Activated CD8-positive, alpha-beta memory T cell treated with anti-CD3 and anti-CD28 coated beads, Interleukin-2, amount 50 U/mL, for 1 hour (primary cell): ENCODE measurements around the gene VASH1.

Experiments
- DNase-seq: peaks from one replicate; pipeline ENCODE4 v3.0.0-alpha.2; 2020; ENCODE audit errors: extremely low read depth

The VASH1 gene

GRCh38 chr14:76771437-76771980 is 10.2 kb downstream of the VASH1 start:
- DNase-seq = no peak

DNA sequence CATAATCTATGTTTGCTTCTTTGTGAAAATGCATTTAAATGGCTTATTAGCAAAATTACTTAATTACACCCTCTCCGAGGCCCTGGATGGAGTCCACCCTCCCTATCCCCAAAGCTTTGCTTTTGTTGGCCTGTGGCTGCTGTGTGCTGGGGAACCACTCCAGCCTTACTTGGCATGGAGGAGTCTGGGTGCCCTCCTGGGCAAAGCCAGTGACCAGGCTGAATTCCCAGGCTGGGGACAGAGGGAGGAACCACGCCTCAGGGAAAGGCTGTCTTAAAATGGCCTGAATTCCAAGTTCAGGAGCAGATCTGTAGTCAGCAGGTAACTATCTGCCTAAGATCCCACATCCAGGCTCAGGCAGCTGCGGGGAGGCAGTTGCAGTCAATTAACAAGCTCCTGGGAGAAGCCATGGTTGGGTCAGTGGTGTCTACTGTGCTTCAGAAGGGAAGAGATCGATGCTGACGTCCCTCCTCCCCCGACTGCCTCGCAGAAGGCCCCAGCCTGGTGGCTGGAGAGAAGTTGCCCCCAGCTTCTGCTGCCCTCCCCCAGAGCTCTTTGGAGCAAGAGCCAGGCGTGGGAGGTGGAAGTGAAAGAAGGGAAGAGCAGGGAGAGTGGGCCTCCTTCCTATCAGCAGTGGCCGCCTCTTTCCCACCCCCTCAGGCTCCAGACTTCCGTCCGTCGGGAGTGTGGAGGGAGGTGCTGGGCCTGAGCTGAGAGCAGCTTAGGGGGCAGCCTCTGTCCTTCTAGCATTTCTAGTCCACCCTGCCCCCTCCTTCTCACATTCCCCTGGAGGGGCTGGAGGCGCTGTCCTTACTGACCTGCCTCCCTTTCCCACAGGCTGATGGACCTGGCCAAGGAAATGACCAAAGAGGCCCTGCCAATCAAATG is 11.3 kb downstream of the VASH1 start:
- no peak for DNase-seq

GRCh38 chr14:76773188-76773885 is 12.1 kb downstream of the VASH1 start:
- no peak for DNase-seq

DNA sequence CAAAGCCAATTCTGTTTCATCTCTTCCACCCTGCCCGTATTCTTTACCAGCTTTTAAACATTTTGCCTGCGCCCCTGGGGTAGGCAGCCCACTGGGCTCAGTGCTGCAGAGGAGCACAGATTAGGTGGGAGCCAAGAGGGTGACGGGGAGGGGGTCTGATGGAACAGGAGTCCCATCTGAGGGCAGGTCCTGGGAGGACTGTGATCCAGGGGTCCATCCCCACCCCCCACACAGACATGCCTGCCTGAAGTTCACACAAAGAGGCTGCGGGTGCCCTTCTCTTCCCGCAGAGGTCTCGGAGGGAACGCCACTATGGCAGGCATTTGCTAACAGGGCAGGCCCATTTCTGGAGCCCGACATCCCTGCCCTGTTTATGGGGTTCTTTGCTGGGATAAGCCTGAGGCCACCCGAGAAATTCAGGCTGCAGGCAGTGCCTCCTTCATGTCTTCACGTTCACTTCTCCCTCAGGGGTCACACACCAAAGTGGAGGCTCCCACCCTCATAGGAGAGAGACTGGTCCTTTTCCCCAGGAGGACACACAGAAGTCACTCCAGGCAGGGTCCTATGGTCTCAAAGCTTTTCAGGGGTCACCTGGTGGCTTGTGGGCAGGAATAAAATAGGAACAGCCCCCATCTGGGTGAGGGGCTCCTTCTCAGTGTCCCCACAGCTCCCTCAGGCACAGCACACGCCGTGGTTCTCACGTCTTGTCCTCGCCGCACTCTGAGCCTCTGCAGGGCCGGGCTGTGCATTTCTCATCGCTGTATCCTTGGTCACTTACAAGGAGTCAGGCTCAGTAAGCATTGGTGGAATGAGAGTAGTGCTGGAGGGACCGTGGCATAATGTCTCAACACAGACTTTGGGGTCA is 12.9 kb downstream of the VASH1 start:
- no peak for DNase-seq

- no peak for DNase-seq
These were observed 13.8 kb downstream of the VASH1 start for GRCh38 chr14:76774821-76775694.

- no peak for DNase-seq
These were observed 14.6 kb downstream of the VASH1 start for GRCh38 chr14:76775695-76776427.

GRCh38 chr14:76776428-76777251 is 15.4 kb downstream of the VASH1 start:
- DNase-seq = no peak

GRCh38 chr14:76777721-76778120 is 16.5 kb downstream of the VASH1 start:
- DNase-seq = no peak

GRCh38 chr14:76778546-76779215 is 17.4 kb downstream of the VASH1 start:
- DNase-seq = no peak

DNA sequence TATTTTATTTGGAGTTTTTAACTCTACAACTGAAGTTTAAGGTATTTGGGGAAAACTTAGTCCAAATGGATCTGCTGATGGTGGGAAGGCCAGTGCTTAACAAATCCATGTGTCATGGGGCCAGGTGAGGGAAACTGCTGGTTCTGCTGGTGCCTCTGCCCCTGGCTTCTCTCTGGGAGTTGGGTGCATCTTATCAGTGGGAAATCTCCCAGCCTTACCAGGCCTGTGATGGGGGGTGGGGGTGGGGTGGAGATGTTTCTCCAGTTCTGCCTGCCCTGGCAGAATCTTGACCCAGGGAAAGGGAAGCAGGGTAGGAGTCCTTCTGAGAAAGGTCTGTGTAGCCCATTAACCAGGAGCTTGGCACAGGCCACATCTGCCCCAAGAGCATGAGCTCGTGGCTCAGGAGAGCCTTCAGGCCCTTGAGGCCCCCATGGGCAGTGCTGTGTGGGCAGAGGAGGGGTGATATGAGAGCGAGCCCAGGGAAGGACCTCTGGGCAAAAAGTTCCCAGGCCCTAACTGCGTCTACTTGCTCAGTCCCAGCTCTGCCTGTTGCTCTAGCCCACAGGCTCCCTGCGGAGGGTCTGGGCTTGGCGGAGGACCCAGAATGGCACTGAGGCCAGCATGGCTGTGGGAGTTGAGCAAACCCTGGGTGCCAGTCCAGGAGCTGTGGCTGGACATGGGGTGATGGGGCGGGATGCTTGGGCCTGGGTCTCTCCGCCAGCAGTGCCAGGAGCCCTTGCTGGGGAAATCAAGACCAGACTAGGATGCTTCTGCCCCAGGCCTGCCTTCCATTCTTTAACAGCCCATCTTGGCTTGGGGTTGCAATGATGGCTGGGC is 18.2 kb downstream of the VASH1 start:
- DNase-seq = no peak

GRCh38 chr14:76780058-76780345 is 18.7 kb downstream of the VASH1 start:
- DNase-seq = no peak

DNA sequence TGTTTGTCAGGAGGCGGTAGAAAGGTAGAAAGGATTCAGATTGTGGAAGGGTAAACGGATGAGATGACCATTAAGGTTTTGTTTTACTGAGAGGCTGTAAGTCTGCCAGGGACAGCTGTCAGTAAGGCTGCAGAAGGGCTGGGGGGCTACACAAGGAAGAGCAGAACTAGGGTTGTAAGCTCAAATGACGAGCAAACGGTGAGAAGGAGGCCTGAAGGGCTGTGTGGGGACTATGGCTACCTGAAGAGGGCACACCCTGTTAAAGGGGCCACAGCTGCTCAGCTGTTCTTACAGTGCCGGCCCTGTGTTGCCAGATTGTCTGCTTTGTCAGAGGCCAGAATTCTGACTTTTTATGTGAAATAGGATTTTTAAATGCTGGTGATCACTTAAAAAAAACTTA is 19.1 kb downstream of the VASH1 start:
- DNase-seq = no peak

- no peak for DNase-seq
These were observed 19.8 kb downstream of the VASH1 start for GRCh38 chr14:76780875-76781647.

DNA sequence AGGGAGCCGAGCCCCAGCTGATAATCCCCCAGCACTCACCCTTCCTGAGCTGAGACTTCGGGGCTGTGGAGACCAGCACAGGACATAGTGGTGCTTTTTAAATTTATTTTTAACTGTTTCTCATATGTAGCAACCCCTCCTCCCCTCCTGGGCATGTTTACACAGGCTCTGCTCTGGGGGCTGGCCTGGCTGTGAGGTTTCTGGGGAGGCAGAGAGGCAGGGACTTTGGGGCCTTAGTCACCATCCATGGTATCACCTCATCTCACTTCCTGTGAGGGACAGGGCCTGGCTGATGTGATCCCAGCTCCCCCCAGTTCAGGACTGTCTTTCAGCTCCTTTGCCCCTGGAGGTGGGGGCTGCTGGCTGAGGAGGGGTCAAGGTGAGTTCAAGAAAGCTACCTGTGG is 20.4 kb downstream of the VASH1 start:
- DNase-seq = no peak

- no peak for DNase-seq
These were observed 21.0 kb downstream of the VASH1 start for GRCh38 chr14:76782115-76782884.

- DNase-seq = no peak
These were observed 21.8 kb downstream of the VASH1 start for GRCh38 chr14:76782885-76783566.
